ENCODE data around the gene LRRC58. TPM values are rescaled to one million over a fixed set of nuclear protein-coding genes. Genes with fewer than 3 reads are reported as not detected.

The LRRC58 gene
- total and polyA plus RNA-seq, 7 donors, result 3.4 to 13.2 (median 6.8) TPM

DNA sequence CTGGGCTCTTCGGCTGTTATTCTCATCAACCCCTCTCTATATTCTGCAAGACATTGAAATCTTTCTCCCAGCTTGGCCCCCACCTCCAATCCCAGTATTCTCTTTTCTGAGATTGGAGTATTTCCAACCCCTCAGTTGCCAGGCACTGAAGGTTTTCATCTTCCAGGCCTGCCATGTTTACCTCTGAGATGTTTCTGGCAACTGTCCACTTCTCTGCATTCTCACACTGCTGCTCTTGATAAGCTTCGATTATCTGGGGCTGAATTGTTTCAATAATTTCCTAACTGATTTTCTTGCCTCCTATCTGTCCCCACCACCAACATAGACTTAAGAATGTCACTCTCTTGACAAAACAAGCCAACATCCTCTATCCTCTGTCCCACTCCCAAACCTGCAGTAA lies 62.7 kb downstream of the LRRC58 start:
- no peak overlapping the region for H3K27ac ChIP-seq
- ATAC-seq (no peak), DNase-seq (no peak)
- WGBS, 3 donors, result 68 to 76% (median 73%) methylated on average over 2 of the region's 2 CpGs
- TF ChIP-seq, protein P1, sequence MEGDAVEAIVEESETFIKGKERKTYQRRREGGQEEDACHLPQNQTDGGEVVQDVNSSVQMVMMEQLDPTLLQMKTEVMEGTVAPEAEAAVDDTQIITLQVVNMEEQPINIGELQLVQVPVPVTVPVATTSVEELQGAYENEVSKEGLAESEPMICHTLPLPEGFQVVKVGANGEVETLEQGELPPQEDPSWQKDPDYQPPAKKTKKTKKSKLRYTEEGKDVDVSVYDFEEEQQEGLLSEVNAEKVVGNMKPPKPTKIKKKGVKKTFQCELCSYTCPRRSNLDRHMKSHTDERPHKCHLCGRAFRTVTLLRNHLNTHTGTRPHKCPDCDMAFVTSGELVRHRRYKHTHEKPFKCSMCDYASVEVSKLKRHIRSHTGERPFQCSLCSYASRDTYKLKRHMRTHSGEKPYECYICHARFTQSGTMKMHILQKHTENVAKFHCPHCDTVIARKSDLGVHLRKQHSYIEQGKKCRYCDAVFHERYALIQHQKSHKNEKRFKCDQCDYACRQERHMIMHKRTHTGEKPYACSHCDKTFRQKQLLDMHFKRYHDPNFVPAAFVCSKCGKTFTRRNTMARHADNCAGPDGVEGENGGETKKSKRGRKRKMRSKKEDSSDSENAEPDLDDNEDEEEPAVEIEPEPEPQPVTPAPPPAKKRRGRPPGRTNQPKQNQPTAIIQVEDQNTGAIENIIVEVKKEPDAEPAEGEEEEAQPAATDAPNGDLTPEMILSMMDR (IDR thresholded peaks at IDR 0.05), result no peak
- H3K4me1 ChIP-seq, result no peaks in the 10 kb centered on the region
- no peak overlapping the region for H3K4me3 ChIP-seq
- H3K36me3 ChIP-seq (ENCODE audit: insufficient read depth in 1 of 2, low read depth in 1 of 2), result no peaks in the 10 kb centered on the region
- H3K9me3 ChIP-seq, result no peaks in the 10 kb centered on the region
- peaks cover 0 to 36% (median 11%) of the 10 kb centered on the region in 3 donors for H3K27me3 ChIP-seq (ENCODE audit: insufficient read depth in 3 of 3, low read length in 2 of 3)
- intact Hi-C loops (cut with DNase I), result no loop called here

DNA sequence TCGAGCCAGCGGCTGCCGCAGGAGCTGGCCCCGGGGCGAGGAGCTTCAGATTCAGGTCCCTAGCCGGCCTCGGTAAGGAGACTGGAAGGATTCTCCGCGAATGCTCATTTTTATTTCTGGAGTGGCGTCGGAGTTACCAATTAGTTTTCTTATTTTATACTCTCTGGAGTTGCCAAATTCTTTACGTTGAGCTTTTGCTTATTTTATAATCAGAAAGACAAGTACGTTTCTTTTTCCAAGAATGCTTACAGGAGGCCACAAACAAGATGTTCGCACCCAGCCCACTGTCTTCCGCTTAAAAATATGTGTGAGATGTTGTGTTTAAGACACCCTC lies 63.7 kb downstream of the LRRC58 start:
- no peaks in the 10 kb centered on the region for H3K4me1 ChIP-seq
- intact Hi-C loops (cut with DNase I), result no loop called here
- no peak for ATAC-seq
- no peaks in the 10 kb centered on the region for H3K36me3 ChIP-seq (ENCODE audit: insufficient read depth in 1 of 2, low read depth in 1 of 2)
- peaks cover 0 to 41% (median 11%) of the 10 kb centered on the region in 3 donors for H3K27me3 ChIP-seq (ENCODE audit: insufficient read depth in 3 of 3, low read length in 2 of 3)
- DNase-seq, result no peak
- peak overlapping the region; percentile 59 for H3K4me3 ChIP-seq
- no peak overlapping the region for H3K27ac ChIP-seq
- no peaks in the 10 kb centered on the region for H3K9me3 ChIP-seq
- WGBS, 3 donors, result 37 to 43% (median 38%) methylated on average over 15 of the region's 15 CpGs
- TF ChIP-seq, protein P1 (IDR thresholded peaks at IDR 0.05), result no peak

DNA sequence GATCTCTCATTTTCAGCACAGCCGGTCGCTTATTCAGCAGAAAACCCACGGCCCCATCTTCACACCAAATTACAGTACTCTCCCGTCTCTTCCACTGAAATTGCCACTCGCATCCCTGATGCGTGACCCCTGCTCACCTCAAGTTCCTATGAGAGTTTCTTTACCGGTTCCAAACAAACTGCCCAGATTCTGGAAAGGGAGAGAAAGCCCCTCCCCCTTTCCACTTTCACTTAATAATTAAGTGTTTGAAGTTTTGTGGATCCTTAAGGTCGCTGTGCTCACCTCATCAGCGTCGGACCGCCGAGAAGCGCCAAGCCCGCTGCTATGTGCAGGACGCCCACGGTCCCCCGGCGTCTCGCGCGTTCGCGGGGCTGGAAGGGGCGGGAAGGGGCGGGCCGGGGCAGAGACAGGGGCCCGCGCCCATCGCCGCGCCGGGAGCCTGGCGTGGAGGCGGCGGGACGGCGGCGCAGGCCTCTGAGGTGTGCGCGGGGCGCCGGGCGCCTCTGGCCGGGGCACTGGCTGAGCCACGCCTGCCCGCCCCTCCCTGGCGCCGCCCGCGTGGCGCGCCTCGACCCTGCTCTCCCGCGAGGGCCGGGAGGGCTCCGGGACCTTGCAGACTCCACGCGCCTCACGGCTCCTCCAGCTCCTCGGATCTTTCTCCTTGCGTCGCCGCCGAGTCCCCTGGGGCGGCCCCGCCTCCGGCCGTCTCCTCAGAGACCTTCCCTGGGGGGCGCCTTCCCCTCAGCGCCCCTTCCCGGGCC lies 64.2 kb downstream of the LRRC58 start, which contains the start of gene GPR156:
TSS of gene GPR156 (minus strand) at position 476 of the 761 bp plus-strand sequence. CDS start 41,124 bp downstream, outside the sequence.
- no peaks in the 10 kb centered on the region for H3K9me3 ChIP-seq
- peaks cover 0 to 41% (median 11%) of the 10 kb centered on the region in 3 donors for H3K27me3 ChIP-seq (ENCODE audit: insufficient read depth in 3 of 3, low read length in 2 of 3)
- DNase-seq (peak in 1 of 2 donors; percentile 21), ATAC-seq (peak in 3 of 4 donors; percentile 64 to 71 (median 68))
- intact Hi-C loops (cut with DNase I), result no loop called here
- no peak within 1 kb of the TSS for H3K27ac ChIP-seq
- 3 to 6% (median 4%) methylated on average over 38 to 72 of the region's 72 CpGs for WGBS, 3 donors
- H3K4me3 ChIP-seq, result peak within 1 kb of the TSS; percentile 59
- no peaks in the 10 kb centered on the region for H3K36me3 ChIP-seq (ENCODE audit: insufficient read depth in 1 of 2, low read depth in 1 of 2)
- no peaks in the 10 kb centered on the region for H3K4me1 ChIP-seq
- TF ChIP-seq, protein P1 (IDR thresholded peaks at IDR 0.05), result no peak

DNA sequence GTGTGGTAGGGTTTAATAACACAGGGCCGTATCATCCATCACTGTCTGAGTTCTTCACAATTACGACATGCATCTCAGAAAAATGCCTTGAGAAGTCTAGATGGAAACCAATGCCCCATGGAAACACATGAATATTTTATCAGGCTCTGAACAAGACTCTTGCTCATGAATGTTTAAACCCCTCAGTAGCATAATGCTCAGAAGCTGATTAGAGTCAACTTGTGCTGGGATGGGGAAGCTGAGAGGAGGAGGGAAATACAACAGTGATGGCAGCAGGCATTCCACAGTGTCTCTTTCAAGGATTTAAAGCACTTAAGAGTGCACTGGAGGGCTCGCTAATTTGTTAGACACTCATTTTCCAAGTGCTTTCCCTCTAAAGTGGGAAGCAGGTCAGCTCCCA lies 67.9 kb downstream of the LRRC58 start:
- ATAC-seq (no peak), DNase-seq (no peak)
- WGBS, 3 donors, result 94 to 95% (median 94%) methylated on average over 3 of the region's 3 CpGs
- Histone ChIP-seq H3K4me3 (no peak overlapping the region), H3K36me3 (ENCODE audit: insufficient read depth in 1 of 2, low read depth in 1 of 2) (no peaks in the 10 kb centered on the region), H3K4me1 (no peaks in the 10 kb centered on the region), H3K27me3 (ENCODE audit: insufficient read depth in 3 of 3, low read length in 2 of 3) (peaks cover 0 to 32% (median 11%) of the 10 kb centered on the region in 3 donors), H3K9me3 (no peaks in the 10 kb centered on the region), H3K27ac (no peak overlapping the region)
- TF ChIP-seq, protein P1 (IDR thresholded peaks at IDR 0.05), result no peak
- intact Hi-C loops (cut with DNase I), result no loop called here
